ENCODE results near the gene AGL.
A peak's percentile ranks its signal among the peaks of the same experiment; 100 is the strongest.

Gene AGL

GRCh38 chr1:99936071-99936470 lies 85.9 kb downstream of the AGL start:
- no peak for DNase-seq (ENCODE audit: low read depth)
- no peak overlapping the region for H3K4me3 ChIP-seq (ENCODE audit: low read depth, low read length)
- TF ChIP-seq CTCF (conservative IDR thresholded peaks at IDR 0.05; ENCODE audit: low read depth, low read length) = no peak

- no peak for TF ChIP-seq CTCF (conservative IDR thresholded peaks at IDR 0.05; ENCODE audit: low read depth, low read length)
- H3K4me3 ChIP-seq (ENCODE audit: low read depth, low read length) = no peak overlapping the region
Measured at GRCh38 chr1:99942723-99943122, 92.6 kb downstream of the AGL start.

GRCh38 chr1:99943223-99943794 lies 93.1 kb downstream of the AGL start:
- DNase-seq (ENCODE audit: low read depth) = peak; percentile 67
- no peak for TF ChIP-seq CTCF (conservative IDR thresholded peaks at IDR 0.05; ENCODE audit: low read depth, low read length)
- no peak overlapping the region for H3K4me3 ChIP-seq (ENCODE audit: low read depth, low read length)

More at GRCh38 chr1:99942723-99943122, 92.6 kb downstream of the AGL start:
- DNase-seq (ENCODE audit: low read depth) = no peak

- H3K4me3 ChIP-seq (ENCODE audit: low read depth, low read length) = no peak overlapping the region
Measured at GRCh38 chr1:99944192-99944591, 94.0 kb downstream of the AGL start.

GRCh38 chr1:99945174-99945573 lies 95.0 kb downstream of the AGL start:
- DNase-seq (ENCODE audit: low read depth) = no peak
- TF ChIP-seq CTCF (conservative IDR thresholded peaks at IDR 0.05; ENCODE audit: low read depth, low read length) = no peak
- no peak overlapping the region for H3K4me3 ChIP-seq (ENCODE audit: low read depth, low read length)

More at GRCh38 chr1:99944192-99944591, 94.0 kb downstream of the AGL start:
- TF ChIP-seq CTCF (conservative IDR thresholded peaks at IDR 0.05; ENCODE audit: low read depth, low read length) = no peak
- no peak for DNase-seq (ENCODE audit: low read depth)

GRCh38 chr1:99950486-99950885 lies 100.3 kb downstream of the AGL start:
- H3K4me3 ChIP-seq (ENCODE audit: low read depth, low read length) = no peak overlapping the region
- no peak for DNase-seq (ENCODE audit: low read depth)
- no peak for TF ChIP-seq CTCF (conservative IDR thresholded peaks at IDR 0.05; ENCODE audit: low read depth, low read length)

GRCh38 chr1:99952522-99952921 lies 102.4 kb downstream of the AGL start:
- DNase-seq (ENCODE audit: low read depth) = no peak
- no peak for TF ChIP-seq CTCF (conservative IDR thresholded peaks at IDR 0.05; ENCODE audit: low read depth, low read length)
- no peak overlapping the region for H3K4me3 ChIP-seq (ENCODE audit: low read depth, low read length)

Measured in choroid plexus epithelial cell (primary cell).